H9 (cell line): Measurements from ENCODE around the gene UNC5B. TPM values are rescaled to one million over a fixed set of nuclear protein-coding genes. Genes with fewer than 3 reads are reported as not detected.

Experiments
- DNase-seq: peaks from one replicate; pipeline ENCODE4 v3.0.0-alpha.2; 2017
- H2AFZ ChIP-seq: one replicate; pipeline ENCODE4 v1.6.1; 2013; ENCODE audit warnings: mild to moderate bottlenecking, low read length, control low read depth, moderate library complexity
- H2AK5ac ChIP-seq: 2 replicates; pipeline ENCODE4 v1.6.1; 2013; ENCODE audit warnings: low read length, control low read depth, mixed read lengths; ENCODE audit not compliant: insufficient read length
- H2BK120ac ChIP-seq: one replicate; pipeline ENCODE4 v1.6.1; 2013; ENCODE audit warnings: low read depth, mild to moderate bottlenecking, low read length, control low read depth, inconsistent platforms; ENCODE audit not compliant: poor library complexity, severe bottlenecking
- H2BK12ac ChIP-seq: 2 replicates; pipeline ENCODE4 v1.6.1; 2013; ENCODE audit warnings: low read length, control low read depth, mixed read lengths, low read depth; ENCODE audit not compliant: insufficient read length
- H2BK15ac ChIP-seq: 2 replicates; pipeline ENCODE4 v1.6.1; 2013; ENCODE audit warnings: low read depth, low read length, control low read depth
- H2BK20ac ChIP-seq: one replicate; pipeline ENCODE4 v1.6.1; 2013; ENCODE audit warnings: low read depth, mild to moderate bottlenecking, low read length, control low read depth, inconsistent platforms; ENCODE audit not compliant: poor library complexity, severe bottlenecking
- H2BK5ac ChIP-seq: 2 replicates; pipeline ENCODE4 v1.6.1; 2013; ENCODE audit warnings: low read length, control low read depth, mixed read lengths; ENCODE audit not compliant: insufficient read length
- H3K14ac ChIP-seq: 2 replicates; pipeline ENCODE4 v1.6.1; 2013; ENCODE audit warnings: low read length, control low read depth; ENCODE audit not compliant: insufficient read depth
- H3K18ac ChIP-seq: 2 replicates; pipeline ENCODE4 v1.6.1; 2013; ENCODE audit warnings: low read depth, mild to moderate bottlenecking, mixed read lengths, low read length, control low read depth; ENCODE audit not compliant: insufficient read length
- H3K23ac ChIP-seq: 2 replicates; pipeline ENCODE4 v1.6.1; 2013; ENCODE audit warnings: low read length, control low read depth, mixed read lengths, low read depth; ENCODE audit not compliant: insufficient read length
- H3K23me2 ChIP-seq: 2 replicates; pipeline ENCODE4 v1.6.1; 2013; ENCODE audit warnings: low read depth, mild to moderate bottlenecking, mixed read lengths, low read length, control low read depth; ENCODE audit not compliant: insufficient read length, poor library complexity, severe bottlenecking
- H3K27ac ChIP-seq: 2 replicates; pipeline ENCODE4 v1.5.1; 2013; ENCODE audit warnings: low read length, control low read depth, mixed read lengths, low read depth; ENCODE audit not compliant: insufficient read length
- H3K27me3 ChIP-seq: 2 replicates; pipeline ENCODE4 v1.6.1; 2013; ENCODE audit warnings: low read length, control low read depth, inconsistent platforms; ENCODE audit not compliant: insufficient read depth
- H3K4ac ChIP-seq: 2 replicates; pipeline ENCODE4 v1.6.1; 2013; ENCODE audit warnings: low read depth, mild to moderate bottlenecking, control low read depth, inconsistent platforms, low read length, moderate library complexity
- H3K4me1 ChIP-seq: 2 replicates; pipeline ENCODE4 v1.6.1; 2013; ENCODE audit warnings: low read length, control low read depth, inconsistent platforms; ENCODE audit not compliant: insufficient read depth
- H3K4me2 ChIP-seq: 2 replicates; pipeline ENCODE4 v1.6.1; 2013; ENCODE audit warnings: low read length, control low read depth, mixed read lengths; ENCODE audit not compliant: insufficient read length, insufficient read depth
- H3K56ac ChIP-seq: 2 replicates; pipeline ENCODE4 v1.6.1; 2013; ENCODE audit warnings: low read depth, mild to moderate bottlenecking, mixed read lengths, low read length, control low read depth; ENCODE audit not compliant: insufficient read length
- H3K79me1 ChIP-seq: 2 replicates; pipeline ENCODE4 v1.6.1; 2013; ENCODE audit warnings: low read depth, mild to moderate bottlenecking, moderate library complexity, low read length, control low read depth, inconsistent platforms; ENCODE audit not compliant: insufficient read depth, poor library complexity, severe bottlenecking
- H3K79me2 ChIP-seq: 2 replicates; pipeline ENCODE4 v1.6.1; 2013; ENCODE audit warnings: low read length, control low read depth, inconsistent platforms; ENCODE audit not compliant: insufficient read depth
- H3K9ac ChIP-seq: 2 replicates; pipeline ENCODE4 v1.6.1; 2013; ENCODE audit warnings: low read length, control low read depth, mixed read lengths; ENCODE audit not compliant: insufficient read length; ENCODE audit errors: extremely low read depth
- H3K9me3 ChIP-seq: one replicate; pipeline ENCODE4 v1.6.1; 2013; ENCODE audit warnings: low read depth, low read length, inconsistent platforms; ENCODE audit not compliant: control insufficient read depth
- H3T11ph ChIP-seq: one replicate; pipeline ENCODE4 v1.6.1; 2013; ENCODE audit warnings: mild to moderate bottlenecking, low read length, control low read depth, inconsistent platforms
- H4K20me1 ChIP-seq: one replicate; pipeline ENCODE4 v1.6.1; 2013; ENCODE audit not compliant: control insufficient read depth, insufficient read length, insufficient read depth
- H4K5ac ChIP-seq: 2 replicates; pipeline ENCODE4 v1.6.1; 2013; ENCODE audit warnings: low read depth, mild to moderate bottlenecking, mixed read lengths, low read length, control low read depth; ENCODE audit not compliant: insufficient read length
- H4K8ac ChIP-seq: replicated peaks from 2 replicates; pipeline ENCODE4 v1.6.1; 2013; ENCODE audit warnings: low read length, control low read depth, mixed read lengths, low read depth; ENCODE audit not compliant: insufficient read length
- H4K91ac ChIP-seq: 2 replicates; pipeline ENCODE4 v1.6.1; 2013; ENCODE audit warnings: low read depth, mild to moderate bottlenecking, moderate library complexity, mixed read lengths, low read length, control low read depth; ENCODE audit not compliant: insufficient read length
- H3K27ac Mint-ChIP-seq, 3 experiments: 2 replicates in 2 of 3; 3 replicates in 1 of 3; pipeline ENCODE4 v1.8.0; 2020 to 2021; ENCODE audit warnings: mixed read lengths in 3 of 3, mild to moderate bottlenecking in 1 of 3, moderate library complexity in 1 of 3
- H3K27me3 Mint-ChIP-seq: 2 replicates; pipeline ENCODE4 v1.8.0; 2021; ENCODE audit warnings: low read depth, mild to moderate bottlenecking, moderate library complexity, mixed read lengths
- H3K36me3 Mint-ChIP-seq, 3 experiments: 2 replicates in 2 of 3; 3 replicates in 1 of 3; pipeline ENCODE4 v1.8.0; 2020 to 2021; ENCODE audit warnings: low read depth in 3 of 3, mixed read lengths in 3 of 3; ENCODE audit not compliant: insufficient read depth in 1 of 3
- H3K4me1 Mint-ChIP-seq, 2 experiments: 2 replicates each; pipeline ENCODE4 v1.8.0; 2020; ENCODE audit warnings: mixed read lengths in 2 of 2
- H3K4me3 Mint-ChIP-seq, 2 experiments: 2 replicates in 1 of 2; 3 replicates in 1 of 2; pipeline ENCODE4 v1.8.0; 2020 to 2021; ENCODE audit warnings: mild to moderate bottlenecking in 2 of 2, mixed read lengths in 2 of 2, moderate library complexity in 1 of 2
- H3K9me3 Mint-ChIP-seq, 2 experiments: 2 replicates in 1 of 2; 3 replicates in 1 of 2; pipeline ENCODE4 v1.8.0; 2020; ENCODE audit warnings: mild to moderate bottlenecking in 2 of 2, mixed read lengths in 2 of 2, moderate library complexity in 1 of 2
- WGBS: extraction: QIAGEN DNeasy Blood & Tissue Kit; methylation state at CpG from one replicate; pipeline ENCODE4 v1.1.7; 2013; ENCODE audit warnings: missing lambda C conversion rate, low lambda C conversion rate, mixed read lengths; ENCODE audit not compliant: insufficient read length; ENCODE audit errors: extremely low coverage; 5-methylcytosine and 5-hydroxymethylcytosine counted together
- total RNA-seq: library from RNA; stranded (reverse); gene quantifications from 2 replicates; pipeline ENCODE4 v1.2.1, GENCODE V29; 2021
- TF ChIP-seq, protein P1 (sequence below): fragments of 200-600 bp; sonication (generic); conservative IDR thresholded peaks from 3 replicates; pipeline ENCODE4 v1.8.0; 2021; ENCODE audit warnings: antibody characterized with exemption, mild to moderate bottlenecking

UNC5B gene
- total RNA-seq, 1 experiment from 2014 or later = 28.4 TPM

DNA sequence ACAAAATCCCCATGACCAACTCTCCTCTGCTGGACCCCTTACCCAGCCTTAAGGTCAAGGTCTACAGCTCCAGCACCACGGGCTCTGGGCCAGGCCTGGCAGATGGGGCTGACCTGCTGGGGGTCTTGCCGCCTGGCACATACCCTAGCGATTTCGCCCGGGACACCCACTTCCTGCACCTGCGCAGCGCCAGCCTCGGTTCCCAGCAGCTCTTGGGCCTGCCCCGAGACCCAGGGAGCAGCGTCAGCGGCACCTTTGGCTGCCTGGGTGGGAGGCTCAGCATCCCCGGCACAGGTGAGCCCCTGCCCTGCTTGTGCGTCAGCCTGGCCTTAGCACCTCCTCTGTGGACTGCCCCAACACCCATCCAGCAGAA, 79.1 kb downstream of the UNC5B start:
- no peaks in the 10 kb centered on the region for H3K79me1 ChIP-seq
- DNase-seq = no peak
- H2AK5ac ChIP-seq = no peak overlapping the region
- H4K20me1 ChIP-seq = no peaks in the 10 kb centered on the region
- Mint-ChIP-seq H3K36me3 (peaks cover 26 to 77% (median 60%) of the 10 kb centered on the region in 3 experiments; a peak in 6 of 7 replicates), H3K4me1 (peaks cover under 1 to 1% of the 10 kb centered on the region in 2 experiments; a peak in 3 of 4 replicates), H3K27me3 (no peaks in the 10 kb centered on the region; the same call in 1 of the 2 replicates), H3K27ac (peak overlapping the region in 1 of 3 experiments; percentile 49; a peak in 1 of 7 replicates), H3K4me3 (no peak overlapping the region), H3K9me3 (no peaks in the 10 kb centered on the region)
- TF ChIP-seq, protein P1, sequence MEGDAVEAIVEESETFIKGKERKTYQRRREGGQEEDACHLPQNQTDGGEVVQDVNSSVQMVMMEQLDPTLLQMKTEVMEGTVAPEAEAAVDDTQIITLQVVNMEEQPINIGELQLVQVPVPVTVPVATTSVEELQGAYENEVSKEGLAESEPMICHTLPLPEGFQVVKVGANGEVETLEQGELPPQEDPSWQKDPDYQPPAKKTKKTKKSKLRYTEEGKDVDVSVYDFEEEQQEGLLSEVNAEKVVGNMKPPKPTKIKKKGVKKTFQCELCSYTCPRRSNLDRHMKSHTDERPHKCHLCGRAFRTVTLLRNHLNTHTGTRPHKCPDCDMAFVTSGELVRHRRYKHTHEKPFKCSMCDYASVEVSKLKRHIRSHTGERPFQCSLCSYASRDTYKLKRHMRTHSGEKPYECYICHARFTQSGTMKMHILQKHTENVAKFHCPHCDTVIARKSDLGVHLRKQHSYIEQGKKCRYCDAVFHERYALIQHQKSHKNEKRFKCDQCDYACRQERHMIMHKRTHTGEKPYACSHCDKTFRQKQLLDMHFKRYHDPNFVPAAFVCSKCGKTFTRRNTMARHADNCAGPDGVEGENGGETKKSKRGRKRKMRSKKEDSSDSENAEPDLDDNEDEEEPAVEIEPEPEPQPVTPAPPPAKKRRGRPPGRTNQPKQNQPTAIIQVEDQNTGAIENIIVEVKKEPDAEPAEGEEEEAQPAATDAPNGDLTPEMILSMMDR = no peak
- H3K9ac ChIP-seq = no peak overlapping the region
- no peak overlapping the region for H2BK120ac ChIP-seq
- no peaks in the 10 kb centered on the region for H3K4me1 ChIP-seq
- no peaks in the 10 kb centered on the region for H3K79me2 ChIP-seq
- no peak overlapping the region for H3K4ac ChIP-seq
- no peak overlapping the region for H2BK20ac ChIP-seq
- H3T11ph ChIP-seq = no peak overlapping the region
- H2BK15ac ChIP-seq = no peak overlapping the region
- no peak overlapping the region for H4K91ac ChIP-seq
- no peak overlapping the region for H3K18ac ChIP-seq
- no peaks in the 10 kb centered on the region for H3K9me3 ChIP-seq
- H3K14ac ChIP-seq = no peak overlapping the region
- no peak overlapping the region for H3K56ac ChIP-seq
- H2AFZ ChIP-seq = no peak overlapping the region
- WGBS = no CpG with 5 or more reads among the region's 13 CpGs
- H2BK12ac ChIP-seq = no peak overlapping the region
- no peak overlapping the region for H3K23ac ChIP-seq
- no peaks in the 10 kb centered on the region for H3K27me3 ChIP-seq
- no peak overlapping the region for H2BK5ac ChIP-seq
- H4K8ac ChIP-seq = no peak overlapping the region
- no peak overlapping the region for H3K27ac ChIP-seq
- no peaks in the 10 kb centered on the region for H3K23me2 ChIP-seq
- no peak overlapping the region for H3K4me2 ChIP-seq
- H4K5ac ChIP-seq = no peak overlapping the region
